ENCODE results near the gene CCDC178.

CCDC178 gene

DNA sequence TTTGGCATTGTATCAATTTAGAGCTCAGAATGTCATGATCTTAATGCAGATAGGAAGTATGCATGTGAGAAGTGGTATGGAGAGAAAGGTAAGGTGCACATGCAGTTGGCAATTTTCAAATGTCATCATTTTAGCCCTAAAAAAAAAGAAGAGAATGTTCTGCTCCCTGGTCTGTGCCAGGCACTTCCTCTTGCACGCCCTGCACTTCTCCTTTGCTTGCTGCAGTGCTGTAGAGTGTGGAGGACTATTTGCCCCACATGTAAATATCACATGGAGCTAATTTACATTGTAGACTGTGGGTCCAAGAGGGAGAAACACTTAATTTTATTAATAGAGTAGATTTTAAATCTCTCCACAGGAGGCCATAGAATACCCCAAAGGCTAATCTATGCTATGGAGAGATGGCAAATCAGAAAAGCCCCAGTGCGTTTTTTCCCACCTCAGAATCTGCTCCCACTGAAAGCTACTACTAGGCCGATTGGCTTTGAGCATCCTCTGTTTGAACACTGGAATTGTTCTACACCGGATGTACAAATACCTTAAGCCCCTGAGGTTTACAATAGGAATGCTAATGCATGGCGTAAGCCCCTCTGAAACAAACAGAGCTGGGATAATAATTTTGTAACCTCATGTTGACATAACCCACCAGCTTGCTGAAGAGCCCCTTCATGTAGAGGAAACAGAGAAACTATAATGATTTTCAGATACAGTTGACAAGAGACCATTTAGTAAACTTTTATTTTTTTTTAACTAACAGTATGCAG lies 530.5 kb downstream of the CCDC178 start:
- no peak for DNase-seq

DNA sequence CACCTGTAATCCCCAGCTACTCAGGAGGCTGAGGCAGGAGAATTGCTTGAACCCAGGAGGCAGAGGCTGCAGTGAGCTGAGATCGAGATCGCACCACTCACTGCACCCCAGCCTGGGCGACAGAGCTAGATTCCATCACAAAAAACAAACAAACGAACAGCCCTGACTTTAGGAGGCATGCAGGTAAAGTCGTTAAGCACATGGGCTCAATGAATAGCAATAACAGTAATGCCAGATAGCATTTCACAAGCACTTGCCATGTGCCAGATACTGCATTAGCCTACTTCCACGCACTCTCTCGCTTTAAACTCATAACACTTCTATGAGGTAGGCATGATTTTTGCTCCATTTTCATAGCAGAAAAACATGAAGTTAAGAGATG lies 532.1 kb downstream of the CCDC178 start:
- no peak for DNase-seq

DNA sequence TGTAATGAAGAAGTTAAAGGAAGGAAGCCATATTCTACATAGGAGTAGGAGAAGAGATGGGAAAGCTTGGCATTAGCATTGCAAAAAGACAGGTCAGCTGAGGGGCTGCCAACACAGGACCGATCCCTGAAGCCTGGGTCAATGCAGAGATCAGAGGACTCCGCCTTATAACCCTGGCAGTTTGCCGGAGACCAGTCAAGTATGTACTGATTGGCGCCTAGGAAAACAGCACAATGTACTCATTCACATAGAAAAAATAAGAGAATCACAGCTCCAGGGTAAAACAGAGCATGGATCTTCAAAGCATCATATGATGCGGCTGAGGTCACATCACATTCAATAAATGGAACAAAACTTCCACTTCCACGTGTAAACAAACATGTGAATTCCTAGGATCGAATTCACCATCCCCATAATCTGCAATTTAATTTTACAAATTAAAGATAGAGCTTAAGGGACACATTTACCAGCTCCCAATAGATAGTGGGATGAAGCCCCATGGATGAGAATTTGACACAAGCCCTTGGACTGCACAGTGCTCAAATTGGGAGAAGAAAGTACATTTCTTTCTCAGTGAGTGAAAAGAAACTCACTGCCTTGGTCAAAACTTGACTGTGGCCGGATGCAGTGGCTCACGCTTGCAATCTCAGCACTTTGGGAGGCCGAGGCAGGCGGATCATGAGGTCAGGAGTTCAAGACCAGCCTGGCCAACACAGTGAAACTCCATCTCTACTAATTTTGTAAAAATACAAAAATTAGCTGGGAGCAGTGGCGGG lies 532.7 kb downstream of the CCDC178 start:
- no peak for DNase-seq

DNA sequence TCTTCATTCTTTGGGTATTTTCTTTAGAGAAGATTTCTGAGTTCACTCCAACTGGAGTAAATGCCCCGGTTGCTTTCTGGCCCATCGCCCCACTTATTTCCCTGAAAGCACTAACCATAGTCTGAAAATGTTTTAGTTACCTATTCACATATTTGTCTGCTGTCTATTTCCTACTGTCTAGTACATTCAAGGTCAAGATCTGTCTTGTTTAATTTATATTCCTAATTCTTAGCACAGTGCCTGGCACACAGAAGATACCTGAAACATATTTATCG lies 533.3 kb downstream of the CCDC178 start:
- DNase-seq = no peak

GRCh38 chr18:32906506-32907310 lies 533.8 kb downstream of the CCDC178 start:
- DNase-seq = no peak

GRCh38 chr18:32905651-32906050 lies 534.9 kb downstream of the CCDC178 start:
- DNase-seq = no peak

GRCh38 chr18:32902568-32903330 lies 537.8 kb downstream of the CCDC178 start:
- DNase-seq = no peak

DNA sequence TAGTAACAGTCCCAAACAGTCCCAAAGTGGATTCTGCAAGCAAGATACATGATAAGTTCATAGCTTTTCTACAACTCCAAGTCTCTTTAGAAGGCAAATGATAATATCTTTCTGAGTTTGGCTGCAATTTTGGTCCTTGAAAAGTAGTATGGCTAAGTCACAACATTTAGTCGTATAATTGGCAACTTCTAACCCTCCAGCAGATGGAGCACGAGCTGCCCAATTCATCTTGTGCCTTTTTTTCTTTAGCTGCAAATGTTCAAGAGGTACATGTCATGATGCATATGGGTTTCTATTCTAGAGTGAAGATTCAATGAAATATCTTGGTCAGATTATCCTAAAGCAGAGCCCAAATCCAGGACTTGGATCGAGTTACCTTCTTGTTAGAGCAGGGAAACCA lies 540.7 kb downstream of the CCDC178 start:
- no peak for DNase-seq

- no peak for DNase-seq
Measured at GRCh38 chr18:32896776-32897547, 543.6 kb downstream of the CCDC178 start.

GRCh38 chr18:32893915-32894314 lies 546.6 kb downstream of the CCDC178 start:
- DNase-seq = no peak

- DNase-seq = no peak
Measured at GRCh38 chr18:32891797-32892196, 548.7 kb downstream of the CCDC178 start.

- no peak for DNase-seq
Measured at GRCh38 chr18:32891130-32891529, 549.4 kb downstream of the CCDC178 start.

DNA sequence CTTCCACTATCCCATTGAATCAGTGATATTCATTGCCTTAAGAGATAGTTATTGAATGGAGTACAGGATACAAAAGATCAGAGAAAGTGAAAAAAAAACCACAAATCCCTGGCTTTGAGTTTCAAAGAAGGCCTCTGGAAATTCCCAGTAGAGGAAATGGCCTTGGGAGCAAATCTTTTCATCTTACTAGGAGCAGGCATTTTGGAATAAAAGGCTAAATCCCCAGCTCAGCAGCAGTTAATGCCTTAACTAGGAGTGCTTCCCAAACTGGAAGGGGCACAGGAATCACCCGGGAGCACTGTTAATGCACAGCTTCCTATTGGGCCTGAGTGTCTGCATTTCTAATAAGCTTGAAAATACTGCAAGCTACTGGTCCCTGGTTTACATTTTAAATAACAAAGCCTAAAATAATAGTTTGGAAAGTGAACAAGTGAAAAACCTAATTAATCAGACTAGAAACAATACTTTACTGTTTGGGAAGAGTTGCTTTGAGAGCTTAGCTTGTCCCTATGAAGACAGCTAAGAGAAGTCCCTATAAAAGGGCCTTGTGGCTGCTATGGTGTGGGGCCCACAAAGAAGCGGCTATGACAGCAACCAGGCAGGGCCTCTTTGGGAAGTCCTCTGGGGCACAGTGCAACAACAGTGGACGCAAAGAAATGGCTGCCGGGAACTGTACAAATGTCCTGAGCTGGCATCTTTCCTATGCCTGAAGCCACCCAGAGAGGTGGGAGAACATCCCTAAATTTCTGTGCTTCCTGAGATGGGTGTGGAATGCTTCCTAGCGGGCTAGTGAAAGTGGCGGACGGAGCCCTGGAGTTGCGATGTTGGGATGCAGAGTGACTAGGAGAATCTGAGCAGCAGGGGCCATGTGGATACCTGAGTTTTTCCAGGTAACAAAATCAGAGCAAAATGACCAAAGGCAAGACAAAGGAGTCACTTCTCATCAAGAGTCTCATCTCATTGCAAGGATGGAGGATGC lies 550.6 kb downstream of the CCDC178 start:
- DNase-seq = no peak

GRCh38 chr18:32888306-32888705 lies 552.2 kb downstream of the CCDC178 start:
- no peak for DNase-seq

Data from effector CD8-positive, alpha-beta T cell (primary cell).